Fibroblast of pulmonary artery (primary cell): ENCODE data around the gene PAPOLB.

ENCODE experiments used
- DNase-seq: peaks from one replicate; pipeline ENCODE4 v3.0.0-alpha.2; 2010; ENCODE audit warnings: low read depth
- H3K4me3 ChIP-seq: replicated peaks from 2 replicates; pipeline ENCODE4 v1.5.1; 2011; ENCODE audit warnings: low read depth, mild to moderate bottlenecking, control low read depth, low read length, moderate library complexity
- CTCF ChIP-seq: IDR thresholded peaks from 2 replicates; pipeline ENCODE4 v1.5.1; 2011; ENCODE audit warnings: mild to moderate bottlenecking, control low read depth, low read length, inconsistent platforms; ENCODE audit errors: missing control alignments

Gene PAPOLB

GRCh38 chr7:4830176-4830575 lies 31.7 kb downstream of the PAPOLB start:
- H3K4me3 ChIP-seq = no peak overlapping the region
- DNase-seq = peak; percentile 74
- peak; percentile 92 for TF ChIP-seq CTCF

DNA sequence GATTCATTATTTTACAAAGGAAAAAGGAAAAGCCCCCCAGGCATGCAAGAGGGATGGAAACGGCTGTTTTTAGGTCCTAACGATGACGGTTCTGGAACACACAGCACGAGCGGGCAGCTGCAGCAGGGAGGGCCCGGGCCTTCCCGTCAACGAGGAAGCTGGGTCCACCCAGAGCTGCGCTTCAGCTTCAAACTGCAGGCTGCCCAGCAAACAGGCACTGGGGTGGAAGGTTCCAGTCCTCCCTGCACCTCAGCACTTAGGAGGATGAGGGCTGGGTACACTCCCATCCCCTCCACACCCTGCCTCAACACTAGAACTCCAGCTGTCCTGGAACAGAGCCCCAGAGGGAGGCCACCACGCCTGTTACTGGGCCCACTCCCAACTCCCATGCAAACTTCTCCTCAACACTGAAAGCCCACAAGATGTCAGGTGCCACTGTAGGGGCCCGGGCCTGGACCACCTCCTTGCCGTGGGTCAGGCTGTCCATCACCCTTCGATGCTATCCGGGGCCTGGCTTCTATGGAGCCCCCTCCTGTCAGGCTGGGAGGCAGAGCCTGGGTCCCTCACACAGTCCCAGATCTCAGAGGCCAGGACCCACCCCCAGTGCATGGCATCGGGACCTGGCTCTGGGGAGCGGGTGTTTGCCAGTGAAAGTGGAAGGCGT lies 33.0 kb downstream of the PAPOLB start:
- no peak for TF ChIP-seq CTCF
- H3K4me3 ChIP-seq = no peak overlapping the region
- no peak for DNase-seq

DNA sequence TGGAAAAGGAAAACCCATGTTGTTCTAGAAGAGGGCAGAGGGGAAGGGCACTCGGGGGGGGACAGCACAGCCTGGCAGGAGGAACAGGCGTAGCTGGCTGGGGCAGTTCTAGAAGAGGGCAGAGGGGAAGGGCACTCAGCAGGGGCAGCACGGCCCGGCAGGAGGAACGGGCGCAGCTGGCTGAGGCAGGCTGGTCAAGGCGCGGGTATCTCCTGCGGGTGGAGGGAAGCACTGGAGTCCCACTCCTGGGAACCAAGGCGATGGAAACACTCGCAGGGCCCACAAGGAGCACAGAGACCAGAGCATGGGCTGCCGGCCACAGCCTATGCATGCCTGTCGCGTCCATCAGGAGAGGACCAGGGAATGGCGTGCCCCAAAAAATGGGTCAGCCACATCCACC lies 36.7 kb downstream of the PAPOLB start:
- TF ChIP-seq CTCF = no peak
- H3K4me3 ChIP-seq = no peak overlapping the region
- DNase-seq = no peak

DNA sequence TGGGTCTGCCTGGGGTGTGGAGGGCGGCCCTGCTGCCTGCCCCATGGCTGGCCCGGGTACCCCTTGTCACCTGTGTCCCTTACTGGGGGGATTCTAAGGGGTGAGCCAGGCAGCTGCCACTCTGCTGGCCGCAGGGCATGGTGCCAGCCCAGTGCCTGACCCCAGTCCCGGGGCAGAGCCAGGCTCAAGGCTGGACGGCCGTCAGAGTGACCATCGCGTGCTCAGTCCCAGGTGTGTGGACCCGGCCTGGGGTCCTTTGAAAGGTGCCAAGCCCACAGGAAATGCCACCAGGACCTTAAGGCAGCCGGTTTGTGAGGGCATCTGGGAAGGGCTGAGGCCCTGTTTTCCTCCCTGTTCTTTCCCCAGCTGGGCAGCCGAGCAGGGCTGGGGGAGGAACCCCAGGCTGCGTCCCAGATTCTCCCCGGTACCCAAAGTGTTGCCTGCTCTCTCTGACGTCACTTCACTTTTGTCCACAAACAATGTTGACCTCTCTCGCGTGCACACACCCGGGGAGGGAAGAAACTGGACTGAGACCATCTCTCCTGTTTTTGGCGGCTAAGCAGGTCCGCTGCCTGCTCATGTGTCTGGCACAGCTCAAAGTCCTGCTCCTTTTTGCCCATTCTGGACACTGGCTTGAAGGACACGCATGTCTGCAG lies 37.6 kb downstream of the PAPOLB start:
- no peak for DNase-seq
- no peak overlapping the region for H3K4me3 ChIP-seq
- TF ChIP-seq CTCF = no peak

DNA sequence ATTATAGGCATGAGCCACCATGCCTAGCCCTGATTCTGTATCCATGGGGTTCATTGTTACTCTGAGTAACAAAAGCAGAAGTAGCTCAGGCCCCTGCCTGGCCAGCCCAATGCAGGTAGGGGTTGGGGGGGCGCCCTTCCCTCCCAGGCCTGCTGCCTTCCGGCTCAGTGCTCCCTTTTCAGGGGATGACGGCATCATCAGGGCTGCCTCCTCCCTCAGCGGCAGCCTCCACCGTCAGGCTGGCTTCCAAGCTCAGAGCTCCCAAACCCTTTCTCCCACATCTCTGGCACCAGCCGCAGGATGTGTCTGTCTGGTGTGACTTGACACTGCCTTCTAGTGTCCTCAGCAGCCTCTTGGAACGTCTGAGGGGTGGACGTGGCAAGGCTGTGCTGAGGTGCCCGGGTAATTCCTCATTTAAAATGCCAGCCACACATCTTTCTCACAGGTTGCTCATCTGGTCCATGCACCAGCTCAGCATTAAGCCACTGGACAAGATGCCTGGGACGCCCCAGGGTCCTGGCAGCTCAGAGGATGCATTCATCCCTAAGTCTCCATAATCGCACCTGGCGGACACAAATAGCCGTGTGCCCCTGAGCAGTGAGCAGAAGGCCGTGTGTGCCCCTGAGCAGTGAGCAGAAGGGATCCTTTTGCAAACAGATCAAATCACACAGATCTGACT lies 38.2 kb downstream of the PAPOLB start:
- no peak for DNase-seq
- no peak for TF ChIP-seq CTCF
- no peak overlapping the region for H3K4me3 ChIP-seq

- no peak overlapping the region for H3K4me3 ChIP-seq
- no peak for TF ChIP-seq CTCF
- no peak for DNase-seq
These were observed 39.2 kb downstream of the PAPOLB start for GRCh38 chr7:4822677-4823076.
